Gastroesophageal sphincter (tissue), 4 donors: Measurements from ENCODE around the gene PTPRZ1. TPM values are rescaled to one million over a fixed set of nuclear protein-coding genes. Genes with fewer than 3 reads are reported as not detected.

ENCODE experiments used
- ATAC-seq: fragments of 150-250 bp; one replicate; pipeline ENCODE4 v1.9.1; 2016; ENCODE audit warnings: mild to moderate bottlenecking, moderate library complexity
- H3K27ac ChIP-seq, 4 donors: fragments of 200-600 bp; sonication (generic) in 3 of 4; 1 replicate in 3 of 4; 2 replicates in 1 of 4; pipeline ENCODE4 v1.5.1; 2016 to 2019
- H3K27me3 ChIP-seq: fragments of 200-600 bp; sonication (generic); one replicate; pipeline ENCODE4 v1.5.1; 2019
- H3K36me3 ChIP-seq, 2 donors: fragments of 200-600 bp; sonication (generic); one replicate each; pipeline ENCODE4 v1.5.1; 2019; ENCODE audit warnings: control low read depth in 1 of 2
- H3K4me1 ChIP-seq, 3 donors: fragments of 200-600 bp; sonication (generic); 1 replicate in 2 of 3; 2 replicates in 1 of 3; pipeline ENCODE4 v1.5.1; 2016 to 2019; ENCODE audit warnings: control low read depth in 2 of 3
- H3K4me3 ChIP-seq, 2 donors: fragments of 200-600 bp; sonication (generic); one replicate each; pipeline ENCODE4 v1.5.1; 2019; ENCODE audit warnings: mild to moderate bottlenecking in 1 of 2, moderate library complexity in 1 of 2
- H3K9me3 ChIP-seq, 3 donors: fragments of 200-600 bp; sonication (generic); one replicate each; pipeline ENCODE4 v1.5.1; 2017 to 2019; ENCODE audit warnings: control low read depth in 2 of 3
- CTCF ChIP-seq, 4 experiments: fragments of 200-600 bp in 2 of 4; fragments of 450-650 bp in 2 of 4; sonication (generic) in 1 of 4; IDR thresholded peaks; one replicate each; pipeline ENCODE4 v1.5.1; 2017 to 2019; ENCODE audit warnings: antibody characterized with exemption in 4 of 4, mild to moderate bottlenecking in 2 of 4, moderate library complexity in 2 of 4
- EP300 ChIP-seq: sonication (generic); formaldehyde crosslinking; IDR thresholded peaks from one replicate; pipeline ENCODE4 v1.6.1; 2017; ENCODE audit warnings: antibody characterized with exemption, mild to moderate bottlenecking
- POLR2A ChIP-seq, 2 donors: fragments of 450-650 bp; IDR thresholded peaks; one replicate each; pipeline ENCODE4 v1.6.1; 2017; ENCODE audit warnings: antibody characterized with exemption in 2 of 2, mild to moderate bottlenecking in 2 of 2, moderate library complexity in 1 of 2
- POLR2AphosphoS5 ChIP-seq: sonication (generic); formaldehyde crosslinking; IDR thresholded peaks from one replicate; pipeline ENCODE4 v1.6.1; 2017; ENCODE audit warnings: antibody characterized with exemption
- WGBS, 2 donors: methylation state at CpG; one replicate each; pipeline ENCODE4 v1.1.5; 2018; ENCODE audit warnings: low coverage in 1 of 2; 5-methylcytosine and 5-hydroxymethylcytosine counted together
- total RNA-seq, 4 donors: library from RNA; depleted of rRNA; stranded (reverse); fragments of >200 nt; gene quantifications; one replicate each; pipeline ENCODE4 v1.1.0, GENCODE V29; 2016

PTPRZ1 gene
- total RNA-seq, 4 donors from 2014 or later = 2.6 to 8.4 (median 5.7) TPM

GRCh38 chr7:121832347-121832746, 40.6 kb upstream of the PTPRZ1 start:
- Histone ChIP-seq H3K9me3 (no peaks in the 10 kb centered on the region), H3K4me3 (no peak overlapping the region), H3K27ac (peak overlapping the region in 1 of 4 donors; percentile 25), H3K4me1 (no peaks in the 10 kb centered on the region), H3K27me3 (no peaks in the 10 kb centered on the region), H3K36me3 (no peaks in the 10 kb centered on the region)
- 41 to 65% methylated on average over 8 of the region's 8 CpGs for WGBS, 2 donors
- TF ChIP-seq EP300 (no peak), POLR2AphosphoS5 (no peak), POLR2A (IDR thresholded peaks at IDR 0.05) (no peak), CTCF (IDR thresholded peaks at IDR 0.05) (no peak)
- ATAC-seq = no peak

GRCh38 chr7:121833991-121834390, 39.0 kb upstream of the PTPRZ1 start:
- no peak overlapping the region for H3K27ac ChIP-seq
- no peaks in the 10 kb centered on the region for H3K4me1 ChIP-seq
- H3K4me3 ChIP-seq = no peak overlapping the region
- H3K9me3 ChIP-seq = no peaks in the 10 kb centered on the region
- TF ChIP-seq CTCF (IDR thresholded peaks at IDR 0.05) = no peak
- TF ChIP-seq POLR2A (IDR thresholded peaks at IDR 0.05) = no peak
- no peak for TF ChIP-seq POLR2AphosphoS5
- TF ChIP-seq EP300 = no peak
- no peak for ATAC-seq
- H3K36me3 ChIP-seq = no peaks in the 10 kb centered on the region
- no peaks in the 10 kb centered on the region for H3K27me3 ChIP-seq

- no peaks in the 10 kb centered on the region for H3K27me3 ChIP-seq
- no peak for ATAC-seq
- 0 to 5% methylated on average over 1 of the region's 1 CpG for WGBS, 2 donors
- no peaks in the 10 kb centered on the region for H3K9me3 ChIP-seq
- no peaks in the 10 kb centered on the region for H3K36me3 ChIP-seq
- no peaks in the 10 kb centered on the region for H3K4me1 ChIP-seq
- no peak overlapping the region for H3K27ac ChIP-seq
- TF ChIP-seq POLR2AphosphoS5 = no peak
- no peak overlapping the region for H3K4me3 ChIP-seq
These were observed 35.5 kb upstream of the PTPRZ1 start for GRCh38 chr7:121837462-121837861.

GRCh38 chr7:121847041-121847440, 25.9 kb upstream of the PTPRZ1 start:
- TF ChIP-seq EP300 = no peak
- TF ChIP-seq POLR2A (IDR thresholded peaks at IDR 0.05) = no peak
- TF ChIP-seq POLR2AphosphoS5 = no peak
- TF ChIP-seq CTCF (IDR thresholded peaks at IDR 0.05) = no peak
- Histone ChIP-seq H3K9me3 (peaks cover 0 to 5% (median 0%) of the 10 kb centered on the region in 3 donors), H3K27me3 (no peaks in the 10 kb centered on the region), H3K4me1 (no peaks in the 10 kb centered on the region), H3K4me3 (no peak overlapping the region), H3K27ac (no peak overlapping the region), H3K36me3 (no peaks in the 10 kb centered on the region)
- no peak for ATAC-seq
- 56 to 78% methylated on average over 4 of the region's 4 CpGs for WGBS, 2 donors

- TF ChIP-seq CTCF (IDR thresholded peaks at IDR 0.05) (no peak), POLR2AphosphoS5 (no peak), EP300 (no peak), POLR2A (IDR thresholded peaks at IDR 0.05) (no peak)
- Histone ChIP-seq H3K4me1 (no peaks in the 10 kb centered on the region), H3K27me3 (no peaks in the 10 kb centered on the region), H3K36me3 (no peaks in the 10 kb centered on the region), H3K9me3 (peaks cover 0 to 5% (median 0%) of the 10 kb centered on the region in 3 donors), H3K27ac (no peak overlapping the region), H3K4me3 (no peak overlapping the region)
- no peak for ATAC-seq
- WGBS, 2 donors = 61 to 75% methylated on average over 2 of the region's 2 CpGs
These were observed 19.7 kb upstream of the PTPRZ1 start for GRCh38 chr7:121853307-121853706.

GRCh38 chr7:121860953-121861352, 12.0 kb upstream of the PTPRZ1 start:
- no peaks in the 10 kb centered on the region for H3K4me1 ChIP-seq
- TF ChIP-seq POLR2A (IDR thresholded peaks at IDR 0.05) (no peak), EP300 (no peak), POLR2AphosphoS5 (no peak), CTCF (IDR thresholded peaks at IDR 0.05) (no peak)
- no peak overlapping the region for H3K4me3 ChIP-seq
- H3K9me3 ChIP-seq = no peaks in the 10 kb centered on the region
- ATAC-seq = no peak
- no peaks in the 10 kb centered on the region for H3K36me3 ChIP-seq
- H3K27me3 ChIP-seq = no peaks in the 10 kb centered on the region
- no peak overlapping the region for H3K27ac ChIP-seq
